D721Med (cell line): ENCODE data around the gene OR51B4.

Source experiments
- DNase-seq: peaks from one replicate; pipeline ENCODE4 v3.0.0; 2011; ENCODE audit warnings: low spot score; ENCODE audit not compliant: insufficient read length
- FAIRE-seq: peaks from 2 replicates; lab custom pipeline; 2011; peaks lifted over from hg19 to GRCh38; lab: Jason Lieb, UNC
- TF ChIP-seq, protein P1 (sequence below): IDR thresholded peaks from 2 replicates; pipeline ENCODE4 v1.5.1; 2012; ENCODE audit warnings: mild to moderate bottlenecking, control low read depth; ENCODE audit not compliant: insufficient read depth; ENCODE audit errors: missing control alignments

OR51B4 gene

GRCh38 chr11:5286901-5287300 lies 14.8 kb downstream of the OR51B4 start:
- DNase-seq (no peak), FAIRE-seq (no peak)
- TF ChIP-seq, protein P1, sequence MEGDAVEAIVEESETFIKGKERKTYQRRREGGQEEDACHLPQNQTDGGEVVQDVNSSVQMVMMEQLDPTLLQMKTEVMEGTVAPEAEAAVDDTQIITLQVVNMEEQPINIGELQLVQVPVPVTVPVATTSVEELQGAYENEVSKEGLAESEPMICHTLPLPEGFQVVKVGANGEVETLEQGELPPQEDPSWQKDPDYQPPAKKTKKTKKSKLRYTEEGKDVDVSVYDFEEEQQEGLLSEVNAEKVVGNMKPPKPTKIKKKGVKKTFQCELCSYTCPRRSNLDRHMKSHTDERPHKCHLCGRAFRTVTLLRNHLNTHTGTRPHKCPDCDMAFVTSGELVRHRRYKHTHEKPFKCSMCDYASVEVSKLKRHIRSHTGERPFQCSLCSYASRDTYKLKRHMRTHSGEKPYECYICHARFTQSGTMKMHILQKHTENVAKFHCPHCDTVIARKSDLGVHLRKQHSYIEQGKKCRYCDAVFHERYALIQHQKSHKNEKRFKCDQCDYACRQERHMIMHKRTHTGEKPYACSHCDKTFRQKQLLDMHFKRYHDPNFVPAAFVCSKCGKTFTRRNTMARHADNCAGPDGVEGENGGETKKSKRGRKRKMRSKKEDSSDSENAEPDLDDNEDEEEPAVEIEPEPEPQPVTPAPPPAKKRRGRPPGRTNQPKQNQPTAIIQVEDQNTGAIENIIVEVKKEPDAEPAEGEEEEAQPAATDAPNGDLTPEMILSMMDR: no peak

- TF ChIP-seq, protein P1: no peak
- no peak for DNase-seq
- FAIRE-seq: no peak
These were observed 15.4 kb downstream of the OR51B4 start for GRCh38 chr11:5286351-5286750.

DNA sequence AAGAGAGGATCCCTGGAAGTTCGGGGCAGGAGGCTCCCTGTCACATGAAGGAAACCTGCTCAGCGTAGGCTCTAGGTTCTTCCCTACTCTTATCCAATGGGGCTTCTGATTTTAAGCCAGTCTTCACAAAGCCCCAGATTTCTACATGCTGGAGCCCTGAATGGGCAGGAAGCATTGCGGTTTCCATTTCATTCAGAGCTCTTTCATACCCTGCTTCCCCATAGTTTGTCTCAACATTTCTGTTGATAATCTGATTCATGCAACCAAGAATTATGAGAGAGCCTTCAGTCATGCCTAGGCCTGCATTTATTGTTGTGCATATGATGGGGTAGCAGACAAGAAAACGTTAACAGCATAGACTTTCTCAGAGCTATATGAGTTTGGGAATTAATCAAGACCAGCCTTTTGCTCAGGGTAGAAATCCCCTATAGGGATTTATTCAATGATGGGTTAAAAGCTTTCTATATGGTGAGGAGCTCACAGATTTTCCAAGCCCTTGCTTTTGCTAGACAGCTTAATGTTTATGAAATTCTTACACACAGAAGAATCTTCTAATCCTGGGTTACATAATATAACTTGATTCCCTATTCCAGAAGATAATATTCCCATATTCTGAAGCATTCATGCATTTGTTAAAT lies 15.9 kb downstream of the OR51B4 start:
- TF ChIP-seq, protein P1: no peak
- no peak for FAIRE-seq
- DNase-seq: no peak

GRCh38 chr11:5284637-5285036 lies 17.1 kb downstream of the OR51B4 start:
- no peak for FAIRE-seq
- no peak for DNase-seq
- TF ChIP-seq, protein P1: no peak

DNA sequence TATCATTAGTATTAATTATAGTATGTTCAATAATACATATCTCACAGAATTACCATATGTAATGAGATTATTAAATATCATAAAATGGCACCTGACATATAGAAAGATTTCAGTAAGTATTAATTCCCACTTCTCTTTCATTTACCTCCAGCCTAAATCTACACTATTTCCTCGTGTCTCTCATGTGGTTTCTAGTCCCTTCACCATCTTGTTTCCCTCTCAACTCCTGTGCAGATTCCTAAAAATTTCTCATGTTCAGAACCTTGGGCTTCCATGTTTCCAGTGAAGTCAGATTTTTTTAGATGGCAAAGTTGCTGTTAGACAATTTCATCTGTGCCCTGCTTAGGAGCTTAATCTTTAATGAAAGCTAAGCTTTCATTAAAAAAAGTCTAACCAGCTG lies 17.9 kb downstream of the OR51B4 start:
- TF ChIP-seq, protein P1: no peak
- FAIRE-seq (no peak), DNase-seq (no peak)

DNA sequence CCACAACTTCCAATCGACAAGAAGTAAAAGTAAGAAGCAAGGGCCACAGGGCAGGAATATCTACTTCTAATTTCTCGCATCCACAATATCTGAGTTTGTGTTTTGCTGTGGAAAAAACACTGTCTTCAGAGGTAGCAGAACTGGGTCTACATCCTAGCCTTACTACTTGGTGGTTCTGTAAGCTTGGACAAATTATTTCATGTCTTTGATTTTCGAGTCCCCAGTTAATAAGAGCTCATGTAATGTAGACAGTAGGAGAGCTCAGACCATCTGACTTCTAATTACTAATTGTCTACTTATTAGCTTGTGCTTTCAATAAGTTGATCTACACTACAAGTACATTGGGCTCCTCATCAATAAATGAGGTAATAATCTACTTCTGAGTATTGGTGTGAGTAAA lies 18.7 kb downstream of the OR51B4 start:
- FAIRE-seq: no peak
- DNase-seq: no peak
- TF ChIP-seq, protein P1: no peak

DNA sequence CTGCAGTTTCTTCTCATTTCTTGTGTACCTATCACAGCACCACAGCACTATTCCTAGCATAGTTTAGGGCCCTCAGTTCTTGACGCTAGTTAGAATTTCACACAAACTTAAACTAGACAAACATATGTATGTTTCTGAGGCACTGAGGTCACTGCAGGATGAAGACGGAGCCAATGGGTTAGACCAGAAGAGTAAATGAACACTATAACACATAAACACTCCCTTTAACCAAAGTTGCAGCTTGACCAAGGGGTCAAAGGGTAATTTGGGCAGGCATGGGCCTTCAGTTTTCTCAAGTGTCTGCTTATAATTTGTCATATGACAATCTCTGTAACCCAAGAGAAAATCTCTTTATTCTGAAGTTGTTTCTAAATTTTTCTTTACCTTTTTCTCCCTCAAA lies 19.1 kb downstream of the OR51B4 start:
- FAIRE-seq: no peak
- no peak for DNase-seq
- TF ChIP-seq, protein P1: no peak
